Stomach (tissue), 9 donors: ENCODE data around the gene RAI14. TPM values are rescaled to one million over a fixed set of nuclear protein-coding genes. Genes with fewer than 3 reads are reported as not detected.

ENCODE experiments used
- DNase-seq, 2 donors: peaks; one replicate each; pipeline versions ENCODE4 v3.0.0 to v3.0.0-alpha.2; 2013 to 2019
- H3K27ac ChIP-seq, 5 donors: fragments of 200-600 bp in 4 of 5; sonication (generic) in 4 of 5; one replicate each; pipeline ENCODE4 v1.5.1; 2013 to 2019; ENCODE audit warnings: mild to moderate bottlenecking in 1 of 5, moderate library complexity in 1 of 5
- H3K27me3 ChIP-seq, 3 donors: fragments of 200-600 bp; sonication (generic); one replicate each; pipeline ENCODE4 v1.5.1; 2017 to 2019; ENCODE audit warnings: mixed run types in 1 of 3
- H3K36me3 ChIP-seq, 4 donors: fragments of 200-600 bp; sonication (generic); 1 replicate in 3 of 4; 2 replicates in 1 of 4; pipeline ENCODE4 v1.5.1; 2016 to 2019
- H3K4me1 ChIP-seq, 4 donors: fragments of 200-600 bp; sonication (generic); one replicate each; pipeline ENCODE4 v1.5.1; 2016 to 2019
- H3K4me3 ChIP-seq, 4 donors: fragments of 200-600 bp; sonication (generic) in 3 of 4; one replicate each; pipeline ENCODE4 v1.5.1; 2016 to 2019; ENCODE audit warnings: mild to moderate bottlenecking in 1 of 4
- H3K9me3 ChIP-seq, 4 donors: fragments of 200-600 bp; sonication (generic); one replicate each; pipeline ENCODE4 v1.5.1; 2016 to 2019
- EP300 ChIP-seq: sonication (generic); formaldehyde crosslinking; IDR thresholded peaks from one replicate; pipeline ENCODE4 v1.6.1; 2017; ENCODE audit warnings: antibody characterized with exemption
- POLR2A ChIP-seq, 4 donors: fragments of 450-650 bp; IDR thresholded peaks; one replicate each; pipeline ENCODE4 v1.6.1; 2016; ENCODE audit warnings: antibody characterized with exemption in 4 of 4, control low read depth in 2 of 4, mild to moderate bottlenecking in 1 of 4, moderate library complexity in 1 of 4
- POLR2AphosphoS5 ChIP-seq, 3 donors: sonication (generic); formaldehyde crosslinking; IDR thresholded peaks; one replicate each; pipeline ENCODE4 v1.6.1; 2016; ENCODE audit warnings: antibody characterized with exemption in 3 of 3
- WGBS, 5 donors: extraction: QIAGEN DNeasy Blood & Tissue Kit in 3 of 5; methylation state at CpG; one replicate each; pipeline versions ENCODE4 v1.1.5 to v1.1.7; 2013 to 2018; 5-methylcytosine and 5-hydroxymethylcytosine counted together
- intact Hi-C: fragments of 100-400 bp; cut with DNase I; formaldehyde crosslinking; loops from one replicate; pipeline ENCODE4 v1.15.1; 2023; ENCODE audit warnings: low total_unique reads
- polyA plus RNA-seq, 3 donors: library from polyadenylated mRNA; stranded (reverse); fragments of 200-250 nt; gene quantifications; one replicate each; pipeline ENCODE4 v1.2.3, GENCODE V29; 2013
- total RNA-seq, 5 donors: library from RNA; depleted of rRNA; stranded (reverse); fragments of >200 nt; gene quantifications; one replicate each; pipeline versions ENCODE4 v1.1.0 to v1.2.3, GENCODE V29; 2014 to 2016
- TF ChIP-seq, protein P1 (sequence below), 7 experiments: fragments of 450-650 bp in 4 of 7; fragments of 200-600 bp in 3 of 7; sonication (generic) in 3 of 7; IDR thresholded peaks; one replicate each; pipeline ENCODE4 v1.5.1; 2016 to 2019; ENCODE audit warnings: antibody characterized with exemption in 7 of 7, control low read depth in 2 of 7, mild to moderate bottlenecking in 1 of 7
- donor health status: healthy with polysubstance abuse.
- donor health status: Bipolar disorder and iron deficiency.
- donor health status: healthy.

The RAI14 gene
- total and polyA plus RNA-seq, 8 donors: 5.1 to 62.4 (median 24.1) TPM

DNA sequence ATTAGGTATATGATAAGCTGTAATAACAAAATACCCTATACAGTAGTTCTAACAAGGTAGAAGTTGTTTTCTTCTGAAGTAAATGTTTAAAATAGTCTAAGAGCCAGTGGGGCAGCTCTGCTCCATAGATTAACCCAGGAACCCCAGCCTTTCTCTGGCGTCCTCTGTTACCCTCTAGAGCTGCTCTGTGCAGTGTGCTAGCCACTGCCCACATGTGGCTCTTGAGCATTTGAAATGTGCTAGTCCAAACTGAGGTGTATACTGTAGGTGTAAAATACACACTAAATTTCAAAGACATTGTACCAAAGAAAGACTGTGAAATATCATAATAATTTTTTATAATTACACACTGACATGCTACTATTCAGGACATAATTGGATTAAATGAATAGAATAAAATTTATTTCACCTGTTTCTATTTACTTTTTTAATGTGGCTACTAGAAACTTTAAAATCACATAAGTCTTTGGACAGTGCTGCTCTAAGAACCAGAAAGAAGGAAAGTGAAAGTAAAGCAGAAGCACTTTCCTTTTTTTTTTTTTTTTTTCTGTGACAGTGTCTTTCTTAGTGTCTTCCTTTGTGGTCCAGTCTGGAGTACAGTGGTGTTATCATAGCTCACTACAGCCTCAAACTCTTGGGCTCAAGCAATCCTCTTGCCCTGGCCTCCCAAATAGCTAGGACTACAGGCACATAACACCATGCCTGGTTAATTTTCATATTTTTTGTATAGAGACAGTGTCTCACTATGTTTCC, 39.3 kb downstream of the RAI14 start:
- Histone ChIP-seq H3K4me3 (peak overlapping the region in 1 of 4 donors; percentile 10), H3K36me3 (no peaks in the 10 kb centered on the region), H3K27ac (peak overlapping the region in 3 of 5 donors; percentile 1 to 73 (median 40)), H3K27me3 (no peaks in the 10 kb centered on the region), H3K4me1 (peaks cover 8 to 63% (median 36%) of the 10 kb centered on the region in 4 donors), H3K9me3 (no peaks in the 10 kb centered on the region)
- no peak for TF ChIP-seq POLR2A (IDR thresholded peaks at IDR 0.05)
- TF ChIP-seq, protein P1, sequence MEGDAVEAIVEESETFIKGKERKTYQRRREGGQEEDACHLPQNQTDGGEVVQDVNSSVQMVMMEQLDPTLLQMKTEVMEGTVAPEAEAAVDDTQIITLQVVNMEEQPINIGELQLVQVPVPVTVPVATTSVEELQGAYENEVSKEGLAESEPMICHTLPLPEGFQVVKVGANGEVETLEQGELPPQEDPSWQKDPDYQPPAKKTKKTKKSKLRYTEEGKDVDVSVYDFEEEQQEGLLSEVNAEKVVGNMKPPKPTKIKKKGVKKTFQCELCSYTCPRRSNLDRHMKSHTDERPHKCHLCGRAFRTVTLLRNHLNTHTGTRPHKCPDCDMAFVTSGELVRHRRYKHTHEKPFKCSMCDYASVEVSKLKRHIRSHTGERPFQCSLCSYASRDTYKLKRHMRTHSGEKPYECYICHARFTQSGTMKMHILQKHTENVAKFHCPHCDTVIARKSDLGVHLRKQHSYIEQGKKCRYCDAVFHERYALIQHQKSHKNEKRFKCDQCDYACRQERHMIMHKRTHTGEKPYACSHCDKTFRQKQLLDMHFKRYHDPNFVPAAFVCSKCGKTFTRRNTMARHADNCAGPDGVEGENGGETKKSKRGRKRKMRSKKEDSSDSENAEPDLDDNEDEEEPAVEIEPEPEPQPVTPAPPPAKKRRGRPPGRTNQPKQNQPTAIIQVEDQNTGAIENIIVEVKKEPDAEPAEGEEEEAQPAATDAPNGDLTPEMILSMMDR (IDR thresholded peaks at IDR 0.05): no peak
- TF ChIP-seq EP300: no peak
- no peak for TF ChIP-seq POLR2AphosphoS5 (IDR thresholded peaks at IDR 0.05)
- 52 to 93% (median 75%) methylated on average over 1 of the region's 1 CpG for WGBS, 5 donors
- DNase-seq: no peak
- intact Hi-C loops: no loop called here

DNA sequence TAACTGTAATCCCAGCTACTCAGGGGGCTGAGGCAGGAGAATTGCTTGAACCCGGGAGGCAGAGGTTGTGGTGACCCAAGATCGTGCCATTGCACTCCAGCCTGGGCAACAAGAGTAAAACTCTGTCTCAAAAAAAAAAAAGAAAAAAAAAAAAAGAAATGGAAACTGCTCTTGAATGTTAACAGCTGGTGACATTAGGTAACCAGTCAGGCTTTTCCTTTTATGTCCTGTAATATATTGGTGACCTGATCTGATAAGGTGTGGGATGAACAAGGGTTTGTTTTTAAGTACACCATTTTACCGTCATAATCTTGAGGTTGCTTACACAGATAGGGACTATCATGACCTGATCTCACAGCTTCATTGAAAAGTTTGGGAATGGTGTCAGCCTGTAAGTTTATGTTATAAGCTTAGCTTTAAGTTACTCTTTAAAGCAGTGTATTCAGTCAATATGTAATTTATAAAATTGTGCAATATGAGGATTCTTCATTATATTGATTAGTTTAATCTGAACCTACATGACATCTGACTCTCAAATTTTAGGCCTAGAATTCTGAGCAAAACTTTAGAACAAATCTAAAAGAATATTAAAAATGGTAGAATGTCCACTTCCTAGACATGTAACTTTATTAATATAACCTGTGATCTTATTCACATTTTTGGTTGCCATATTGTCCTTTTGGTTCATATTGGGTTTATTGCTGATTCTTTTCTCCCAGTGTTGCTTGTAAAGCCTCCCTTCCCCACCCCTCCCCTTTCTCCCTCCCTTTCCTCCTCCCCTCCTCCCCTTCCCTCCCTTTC, 41.4 kb downstream of the RAI14 start:
- DNase-seq: no peak
- no peaks in the 10 kb centered on the region for H3K9me3 ChIP-seq
- no peaks in the 10 kb centered on the region for H3K36me3 ChIP-seq
- H3K4me3 ChIP-seq: no peak overlapping the region
- no peak overlapping the region for H3K27ac ChIP-seq
- TF ChIP-seq POLR2AphosphoS5 (IDR thresholded peaks at IDR 0.05): no peak
- TF ChIP-seq, protein P1 (IDR thresholded peaks at IDR 0.05): no peak
- no peak for TF ChIP-seq POLR2A (IDR thresholded peaks at IDR 0.05)
- TF ChIP-seq EP300: no peak
- no peaks in the 10 kb centered on the region for H3K27me3 ChIP-seq
- H3K4me1 ChIP-seq: peaks cover 8 to 67% (median 36%) of the 10 kb centered on the region in 4 donors
- WGBS, 5 donors: 72 to 87% (median 81%) methylated on average over 3 of the region's 3 CpGs
- intact Hi-C loops: no loop called here

DNA sequence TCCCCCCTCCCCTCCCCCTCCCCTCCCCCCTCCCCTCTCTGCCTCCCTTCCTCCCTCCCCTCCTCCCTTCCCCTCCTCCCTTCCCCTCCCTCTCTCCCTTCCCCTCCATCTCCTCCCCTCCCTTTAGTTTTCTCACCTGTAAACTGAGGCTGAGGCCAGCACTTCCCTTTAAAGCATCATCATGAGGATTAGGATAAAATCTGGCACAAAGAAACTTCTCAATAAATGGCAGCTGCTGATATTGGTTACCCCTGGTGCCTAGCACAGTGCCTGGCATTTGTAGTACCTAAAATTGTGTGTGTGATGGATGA, 41.9 kb downstream of the RAI14 start:
- Histone ChIP-seq H3K27me3 (no peaks in the 10 kb centered on the region), H3K36me3 (no peaks in the 10 kb centered on the region), H3K9me3 (no peaks in the 10 kb centered on the region), H3K4me1 (peaks cover 8 to 62% (median 35%) of the 10 kb centered on the region in 4 donors), H3K4me3 (no peak overlapping the region), H3K27ac (peak overlapping the region in 1 of 5 donors; percentile 68)
- DNase-seq: no peak
- intact Hi-C loops: no loop called here
- no peak for TF ChIP-seq EP300
- no peak for TF ChIP-seq POLR2A (IDR thresholded peaks at IDR 0.05)
- no peak for TF ChIP-seq POLR2AphosphoS5 (IDR thresholded peaks at IDR 0.05)
- TF ChIP-seq, protein P1 (IDR thresholded peaks at IDR 0.05): no peak

DNA sequence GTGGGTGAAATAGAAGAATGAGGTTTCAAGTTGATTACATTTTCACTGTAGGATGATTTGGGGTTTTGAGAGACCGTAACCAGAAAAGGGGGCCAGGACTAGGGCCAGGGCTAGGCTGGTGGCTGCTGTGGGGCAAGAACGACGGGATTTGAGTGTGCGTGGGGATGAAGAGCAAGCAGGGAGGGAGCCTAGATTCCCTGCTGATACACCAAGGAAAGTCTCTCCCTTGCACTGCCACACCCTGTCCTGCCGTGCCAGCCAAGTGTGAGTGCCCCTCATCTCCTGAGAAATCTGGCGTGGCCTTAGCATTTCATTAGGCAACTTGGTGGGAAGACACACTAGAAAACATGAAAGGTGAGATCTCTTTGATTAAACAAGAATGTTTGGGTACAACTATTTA, 42.6 kb downstream of the RAI14 start:
- intact Hi-C loops: no loop called here
- WGBS, 5 donors: 57 to 72% (median 64%) methylated on average over 6 of the region's 6 CpGs
- TF ChIP-seq POLR2A (IDR thresholded peaks at IDR 0.05) (no peak), EP300 (no peak), POLR2AphosphoS5 (IDR thresholded peaks at IDR 0.05) (no peak)
- TF ChIP-seq, protein P1 (IDR thresholded peaks at IDR 0.05): no peak
- Histone ChIP-seq H3K36me3 (no peaks in the 10 kb centered on the region), H3K4me3 (no peak overlapping the region), H3K9me3 (no peaks in the 10 kb centered on the region), H3K27me3 (no peaks in the 10 kb centered on the region), H3K27ac (peak overlapping the region in 4 of 5 donors; percentile 43 to 68 (median 48)), H3K4me1 (peaks cover 5 to 55% (median 32%) of the 10 kb centered on the region in 4 donors)
- DNase-seq: no peak
